Measurements from ENCODE around the gene NINJ2. TPM values are rescaled to one million over a fixed set of nuclear protein-coding genes. Genes with fewer than 3 reads are reported as not detected.
A peak's percentile ranks its signal among the peaks of the same experiment; 100 is the strongest.

The NINJ2 gene
- total RNA-seq, 1 donor, result 19.4 TPM

DNA sequence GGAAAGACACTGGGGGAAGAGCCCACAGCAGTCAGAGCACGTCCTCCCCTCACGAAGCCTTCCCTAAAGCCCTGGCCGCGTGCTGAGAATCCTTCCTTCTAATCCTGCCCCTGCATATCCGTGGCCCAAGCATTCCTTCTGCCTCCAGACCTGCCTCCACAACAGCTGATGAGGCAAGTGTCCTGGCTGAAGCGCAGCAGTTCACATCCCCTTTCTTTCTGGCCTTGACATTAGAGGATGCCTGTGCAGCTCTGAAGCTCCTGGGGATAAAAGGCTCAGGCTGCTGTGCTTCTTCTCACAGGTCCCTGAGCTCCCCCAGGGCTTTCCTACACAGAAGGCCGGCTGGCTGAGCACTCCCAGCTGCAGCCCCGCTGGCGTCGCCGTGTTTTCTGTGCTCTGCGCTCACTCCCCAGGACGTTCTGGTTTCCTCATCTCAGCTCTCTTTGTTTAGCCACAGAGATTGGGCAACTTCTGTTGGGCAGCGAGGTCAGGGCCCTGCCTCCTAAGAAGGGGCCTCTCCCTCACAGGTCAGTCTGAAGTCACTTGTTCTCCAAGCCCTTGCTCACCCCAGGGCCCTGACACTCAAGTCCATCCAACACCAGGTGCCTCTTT lies 45.8 kb downstream of the NINJ2 start:
- DNase-seq (ENCODE audit: low read depth in 2 of 3, low spot score in 2 of 3), result no peak

DNA sequence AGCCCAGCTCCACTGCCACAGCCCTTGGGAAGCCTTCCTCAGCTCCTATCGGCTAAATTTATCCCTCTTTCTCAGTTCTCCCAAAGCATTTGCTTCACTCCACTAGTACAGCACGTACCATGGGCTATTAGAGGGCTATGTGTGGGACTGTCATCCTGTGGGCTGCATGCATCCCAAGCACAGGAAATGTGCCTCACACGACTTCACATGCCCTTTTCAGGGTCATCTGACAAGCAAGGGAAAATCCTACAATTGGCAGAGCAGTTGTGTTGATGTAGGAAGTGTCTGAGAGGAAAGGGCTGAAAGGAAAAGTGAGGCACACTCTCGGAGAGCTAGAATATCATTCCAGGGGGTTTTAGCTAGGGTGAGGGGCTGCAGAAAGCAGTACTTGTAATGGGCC lies 47.6 kb downstream of the NINJ2 start:
- no peak for DNase-seq (ENCODE audit: low read depth in 2 of 3, low spot score in 2 of 3)

DNA sequence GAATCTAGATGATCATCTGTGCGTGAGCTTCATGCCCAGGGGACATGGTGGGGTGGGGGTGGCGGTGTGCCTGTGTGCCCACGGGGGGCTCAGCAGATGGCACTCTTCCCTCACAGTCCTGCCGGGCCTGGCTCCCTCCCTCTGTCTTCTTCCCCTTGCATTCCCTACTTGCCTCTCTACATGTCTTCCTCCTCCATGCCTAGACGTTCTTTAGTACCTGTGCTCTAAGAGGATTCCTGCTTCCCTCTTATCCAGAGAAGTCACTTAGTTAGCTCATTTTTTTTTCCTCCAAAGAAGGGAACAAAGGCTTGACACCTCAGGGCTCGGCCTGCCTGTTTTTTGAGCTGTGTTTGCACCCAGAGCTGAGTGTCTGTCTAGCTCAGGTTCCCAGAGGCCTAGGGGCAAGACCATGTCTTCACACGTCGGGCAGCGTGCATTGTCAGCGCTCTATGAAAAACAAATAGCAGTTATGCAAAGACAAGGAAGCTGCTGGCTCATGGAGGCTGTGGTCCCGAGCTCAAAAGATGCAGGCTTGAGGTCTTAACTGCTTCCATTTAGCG lies 48.8 kb downstream of the NINJ2 start:
- peak in 2 of 3 donors; percentile 58 to 61 for DNase-seq (ENCODE audit: low read depth in 2 of 3, low spot score in 2 of 3)

DNA sequence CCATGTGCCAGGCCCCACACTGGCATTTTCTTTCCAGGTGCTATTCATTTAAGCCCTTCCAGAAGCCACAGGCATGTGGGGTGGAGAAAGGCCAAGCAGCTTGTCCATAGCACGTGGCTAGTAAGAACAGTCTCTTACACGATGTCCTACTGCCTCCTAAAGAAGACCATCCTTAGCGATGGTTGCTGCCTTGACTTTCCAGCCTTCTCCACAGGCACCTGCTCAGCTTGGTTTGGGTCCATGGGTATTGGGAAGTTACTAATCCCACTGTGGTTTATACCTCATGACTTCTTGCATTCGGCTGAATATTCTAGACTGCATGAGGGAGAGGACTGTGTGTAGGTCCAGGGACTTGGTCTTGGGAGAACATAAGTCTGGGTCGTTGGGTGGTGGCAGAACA lies 49.2 kb downstream of the NINJ2 start:
- no peak for DNase-seq (ENCODE audit: low read depth in 2 of 3, low spot score in 2 of 3)

DNA sequence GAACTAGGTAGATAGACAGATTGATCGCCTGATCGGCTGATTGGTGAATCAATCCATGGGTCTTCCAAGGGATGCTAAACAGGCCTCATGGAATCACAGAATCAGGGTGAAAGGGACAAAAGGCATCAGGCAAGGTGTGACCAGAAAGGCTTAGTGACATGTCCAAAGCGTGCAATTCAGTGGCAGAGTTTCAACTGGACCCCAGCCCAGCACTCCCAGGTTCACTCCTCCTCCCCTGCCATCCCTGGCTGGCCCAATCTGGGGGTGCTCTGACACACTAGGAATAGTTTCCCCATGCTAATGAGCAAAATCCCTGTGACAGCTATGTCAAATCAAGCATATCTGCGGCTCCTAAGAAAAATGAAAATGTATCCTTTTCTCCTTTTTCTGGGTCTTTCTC lies 50.4 kb downstream of the NINJ2 start:
- no peak for DNase-seq (ENCODE audit: low read depth in 2 of 3, low spot score in 2 of 3)

DNA sequence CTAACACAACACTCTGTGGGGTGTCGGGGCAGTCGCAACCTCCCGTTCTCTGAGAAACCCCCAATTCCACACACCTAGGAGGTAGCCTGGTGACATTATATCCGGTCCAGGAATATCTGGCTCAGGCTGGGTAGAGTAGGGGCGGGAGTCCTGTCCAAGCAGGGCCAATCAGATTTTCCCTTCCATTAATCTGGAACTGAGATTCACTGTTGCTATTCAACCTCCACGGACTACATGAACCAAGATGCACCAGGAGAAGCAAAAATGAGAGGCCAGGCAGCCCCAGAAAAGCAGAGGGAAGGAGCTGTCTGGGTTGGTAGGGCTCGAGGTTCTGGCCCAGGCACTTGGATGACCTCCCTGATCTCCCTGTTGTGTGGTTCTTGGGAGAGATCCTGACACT lies 51.0 kb downstream of the NINJ2 start:
- DNase-seq (ENCODE audit: low read depth in 2 of 3, low spot score in 2 of 3), result no peak

DNA sequence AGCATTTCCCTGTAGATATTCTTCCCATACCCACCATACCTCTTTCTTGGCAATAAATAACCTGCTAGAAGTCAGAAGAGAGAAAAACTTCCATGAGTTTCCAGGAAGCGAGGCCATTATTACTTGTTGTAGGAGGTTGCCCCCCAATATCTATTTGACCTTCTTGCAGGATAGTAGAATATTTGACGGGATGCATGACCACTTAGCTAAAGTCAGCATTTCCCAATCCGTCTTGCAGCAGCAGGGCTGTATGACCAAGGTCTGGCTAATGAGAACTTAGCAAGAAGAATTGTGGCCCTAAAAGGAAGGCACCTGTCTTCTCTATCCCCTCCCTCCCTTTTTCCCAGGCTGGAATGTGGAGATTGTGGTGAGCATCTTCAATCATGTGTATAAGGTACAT lies 51.5 kb downstream of the NINJ2 start:
- DNase-seq (ENCODE audit: low read depth in 2 of 3, low spot score in 2 of 3), result no peak

DNA sequence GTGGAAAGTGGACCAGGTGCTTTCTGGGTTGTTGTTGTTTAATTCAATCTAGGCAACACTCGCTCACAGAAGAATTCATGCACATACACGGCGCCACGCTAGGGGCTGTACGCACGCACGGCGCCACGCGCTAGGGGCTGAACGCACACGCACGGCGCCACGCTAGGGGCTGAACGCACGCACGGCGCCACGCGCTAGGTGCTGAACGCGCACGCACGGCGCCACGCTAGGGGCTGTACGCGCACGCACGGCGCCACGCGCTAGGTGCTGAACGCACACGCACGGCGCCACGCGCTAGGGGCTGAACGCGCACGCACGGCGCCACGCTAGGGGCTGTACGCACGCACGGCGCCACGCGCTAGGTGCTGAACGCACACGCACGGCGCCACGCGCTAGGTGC lies 54.3 kb downstream of the NINJ2 start:
- DNase-seq (ENCODE audit: low read depth in 2 of 3, low spot score in 2 of 3), result no peak

DNA sequence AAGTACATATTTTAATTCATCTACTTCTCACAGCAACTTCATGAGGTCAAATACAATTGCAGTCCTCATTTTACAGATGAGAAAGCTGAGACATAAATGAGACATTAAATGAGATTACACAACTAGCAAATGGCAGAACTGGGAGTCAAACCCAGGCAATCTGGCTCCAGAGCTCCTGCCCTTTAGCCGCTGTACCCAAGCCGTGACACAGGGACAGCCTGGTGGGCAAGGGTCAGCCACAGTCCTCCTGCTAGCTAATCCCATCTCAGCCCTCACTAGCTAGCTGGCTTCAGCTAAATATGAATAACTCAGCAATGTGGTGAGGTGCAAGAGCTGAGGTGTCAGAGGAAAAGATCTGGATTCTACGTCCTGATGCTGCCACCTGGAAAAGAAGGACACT lies 54.8 kb downstream of the NINJ2 start:
- no peak for DNase-seq (ENCODE audit: low read depth in 2 of 3, low spot score in 2 of 3)

DNA sequence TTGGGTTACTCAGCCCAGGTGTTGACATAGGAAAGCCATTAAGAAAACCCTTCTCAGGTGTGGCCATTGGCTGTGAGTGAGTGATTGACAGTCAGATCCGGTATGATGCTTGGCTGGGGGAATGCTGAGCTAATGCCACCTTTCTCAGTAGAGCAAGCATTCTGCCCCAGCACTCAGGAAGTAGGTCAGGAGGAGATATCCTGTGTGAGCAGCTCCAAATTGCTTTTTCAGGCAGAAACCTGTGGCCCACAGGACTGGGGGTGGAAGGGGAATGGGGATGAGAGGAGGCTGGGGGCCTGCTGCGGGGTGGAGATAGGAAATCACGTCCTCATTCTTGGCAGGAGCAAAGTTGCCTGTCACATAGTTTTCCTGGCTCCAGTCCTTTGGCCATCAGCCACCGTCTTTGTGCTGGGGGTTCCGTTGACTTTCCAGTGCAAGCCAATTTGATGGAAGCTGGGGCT lies 55.7 kb downstream of the NINJ2 start:
- no peak for DNase-seq (ENCODE audit: low read depth in 2 of 3, low spot score in 2 of 3)

DNA sequence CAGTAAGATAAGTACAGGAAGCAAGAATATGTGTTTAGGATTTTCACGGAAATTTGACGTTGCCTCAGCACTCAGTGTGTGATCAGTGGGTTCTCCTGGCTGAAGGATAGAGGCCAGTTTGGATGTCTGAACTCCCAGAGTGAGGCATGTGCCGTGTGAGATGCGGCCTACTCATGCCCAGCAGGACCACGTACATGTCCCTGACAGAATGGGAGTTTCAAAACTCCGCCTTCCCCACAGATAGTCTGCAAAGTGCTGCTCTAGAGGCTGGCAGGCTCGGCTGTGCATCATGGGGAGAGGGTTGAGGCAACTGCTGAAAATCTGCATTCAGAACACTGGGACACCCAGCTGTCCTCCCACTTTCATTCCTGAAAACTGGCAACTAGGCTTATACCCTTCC lies 58.3 kb downstream of the NINJ2 start:
- DNase-seq (ENCODE audit: low read depth in 2 of 3, low spot score in 2 of 3), result no peak

DNA sequence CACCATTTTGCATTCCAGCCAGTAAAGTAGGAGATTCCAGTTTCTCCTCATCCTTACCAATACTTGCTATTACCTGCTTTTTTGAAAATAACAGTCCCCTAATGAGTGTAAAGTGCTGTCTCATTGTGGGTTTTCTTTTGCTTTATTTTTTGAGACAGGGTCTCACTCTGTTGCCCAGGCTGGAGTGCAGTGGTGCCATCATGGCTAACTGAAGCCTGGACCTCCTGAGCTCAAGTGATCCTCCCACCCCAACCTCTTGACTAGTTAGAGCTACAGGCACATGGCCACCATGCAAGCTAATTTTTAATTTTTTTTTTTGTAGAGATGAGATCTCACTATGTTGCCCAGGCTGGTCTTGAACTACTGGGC lies 60.6 kb downstream of the NINJ2 start:
- DNase-seq (ENCODE audit: low read depth in 2 of 3, low spot score in 2 of 3), result no peak

DNA sequence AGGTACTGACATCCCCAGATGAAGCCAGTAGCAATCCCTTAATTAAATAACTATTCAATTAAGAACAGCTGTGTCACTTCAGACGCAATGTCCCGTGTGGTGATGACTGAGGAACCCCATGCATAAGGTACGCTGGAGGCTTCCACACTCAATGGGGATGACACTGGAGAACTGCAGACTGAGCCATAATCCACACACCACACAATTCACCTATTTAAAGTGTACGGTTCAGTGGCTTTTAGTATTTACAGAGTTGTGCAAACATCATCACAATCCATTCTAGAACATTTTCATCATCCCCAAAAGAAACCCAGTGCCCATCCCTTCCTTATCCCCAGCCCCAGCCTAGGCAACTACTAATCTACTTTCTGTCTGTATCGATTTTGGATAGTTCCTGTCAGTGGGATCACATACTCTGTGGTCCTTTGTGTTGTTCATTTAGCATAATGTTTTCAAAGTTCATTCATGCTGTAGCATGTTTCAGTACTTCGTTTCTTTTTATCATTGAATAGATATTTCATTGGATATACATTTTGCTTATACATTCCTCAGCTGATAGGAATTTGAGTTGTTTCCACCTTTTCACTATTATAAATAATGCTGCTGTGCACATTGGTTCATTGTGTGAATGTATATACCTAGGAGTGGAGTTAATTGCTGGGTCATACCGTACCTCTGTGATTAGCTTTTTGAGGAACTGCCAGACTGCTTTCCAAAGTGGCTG lies 61.1 kb downstream of the NINJ2 start:
- DNase-seq (ENCODE audit: low read depth in 2 of 3, low spot score in 2 of 3), result no peak

DNA sequence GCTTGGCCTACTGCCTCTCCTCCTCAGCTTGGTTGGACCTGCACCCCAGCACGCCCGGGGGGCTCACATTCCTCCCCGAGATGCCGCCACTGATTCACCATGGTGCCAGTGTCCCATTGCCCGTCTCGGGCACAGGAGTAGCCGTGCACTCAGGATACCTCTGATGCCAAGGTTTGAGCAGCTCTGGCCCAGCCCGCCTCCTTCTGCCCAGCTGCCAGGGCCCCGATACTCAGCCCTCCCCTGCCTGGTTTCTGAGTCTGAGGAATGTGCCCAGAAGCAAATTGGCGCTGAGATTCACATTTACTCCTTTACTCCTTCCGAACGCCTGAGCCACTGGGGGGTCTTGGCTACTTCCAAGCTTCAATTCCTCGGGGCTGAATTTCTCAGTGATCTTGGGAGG lies 63.5 kb downstream of the NINJ2 start:
- no peak for DNase-seq (ENCODE audit: low read depth in 2 of 3, low spot score in 2 of 3)

DNA sequence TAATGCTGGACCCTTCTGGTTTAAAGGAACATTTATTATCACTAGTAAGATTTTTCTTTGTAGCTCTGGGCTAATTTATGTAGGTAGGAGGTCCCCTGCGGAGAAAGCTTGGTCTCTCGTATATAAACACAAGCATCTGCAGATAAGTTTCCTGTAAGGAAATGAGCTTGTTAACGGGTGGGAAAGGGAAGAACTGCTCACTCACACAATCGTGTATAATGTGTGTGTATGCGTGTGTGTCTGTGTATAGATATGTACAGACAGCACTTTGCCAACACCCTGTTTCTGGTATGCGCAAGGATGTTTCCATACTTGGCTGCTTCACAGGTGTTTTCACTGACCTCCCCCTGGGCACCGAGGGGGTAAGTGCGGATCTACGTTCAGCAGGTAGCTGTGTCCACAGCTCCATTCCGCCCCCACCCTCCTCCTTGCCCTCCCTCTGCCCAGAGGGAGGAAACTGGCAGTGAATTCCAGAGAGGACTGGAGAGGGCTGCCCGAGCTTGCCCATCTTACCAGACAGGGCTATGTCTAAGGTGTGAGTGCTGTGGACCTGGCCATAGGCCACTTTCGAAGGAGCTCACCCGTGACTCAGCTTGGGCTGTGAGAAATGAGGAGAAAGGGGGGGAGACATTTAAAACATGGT lies 65.2 kb downstream of the NINJ2 start:
- peak in 2 of 3 donors; percentile 63 to 84 for DNase-seq (ENCODE audit: low read depth in 2 of 3, low spot score in 2 of 3)

DNA sequence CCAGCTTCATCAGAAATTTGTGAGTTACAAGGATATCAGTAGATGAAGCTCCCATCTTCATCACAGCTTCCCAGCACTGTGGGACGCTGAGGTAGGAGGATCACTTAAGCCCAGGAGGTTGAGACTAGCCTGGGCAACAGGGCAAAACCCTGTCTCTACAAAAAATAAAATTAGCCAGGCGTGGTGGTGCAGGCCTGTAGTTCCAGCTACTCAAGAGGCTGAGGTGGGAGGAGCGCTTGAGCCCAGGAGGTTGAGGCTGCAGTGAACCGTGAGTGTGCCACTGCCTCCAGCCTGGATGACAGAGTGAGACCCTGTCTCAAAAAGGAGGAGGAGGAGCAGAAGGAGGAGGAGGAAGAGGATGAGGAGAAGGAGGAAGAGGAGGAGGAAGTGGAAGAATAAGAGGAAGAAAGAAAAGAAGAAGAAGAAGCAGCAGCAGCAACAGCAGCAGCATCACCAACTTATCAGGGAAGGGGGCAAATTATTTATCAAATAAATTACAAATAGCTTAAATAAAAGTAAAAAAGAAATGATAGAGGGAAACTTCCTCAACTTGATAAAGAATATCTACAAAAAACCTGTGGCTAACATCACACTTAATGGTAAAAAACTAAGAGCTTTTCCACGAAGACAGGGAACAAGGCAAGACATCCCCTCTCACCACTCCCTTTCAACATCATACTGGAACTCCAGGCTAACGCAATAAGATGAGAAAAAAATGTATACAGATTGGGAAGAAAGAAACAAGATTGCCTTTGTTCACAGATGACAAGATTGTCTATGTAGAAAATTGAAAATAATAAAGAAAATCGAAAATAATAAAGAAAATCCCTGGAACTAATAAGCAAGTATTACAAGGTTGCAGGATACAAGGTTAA lies 69.6 kb downstream of the NINJ2 start:
- DNase-seq (ENCODE audit: low read depth in 2 of 3, low spot score in 2 of 3), result no peak

DNA sequence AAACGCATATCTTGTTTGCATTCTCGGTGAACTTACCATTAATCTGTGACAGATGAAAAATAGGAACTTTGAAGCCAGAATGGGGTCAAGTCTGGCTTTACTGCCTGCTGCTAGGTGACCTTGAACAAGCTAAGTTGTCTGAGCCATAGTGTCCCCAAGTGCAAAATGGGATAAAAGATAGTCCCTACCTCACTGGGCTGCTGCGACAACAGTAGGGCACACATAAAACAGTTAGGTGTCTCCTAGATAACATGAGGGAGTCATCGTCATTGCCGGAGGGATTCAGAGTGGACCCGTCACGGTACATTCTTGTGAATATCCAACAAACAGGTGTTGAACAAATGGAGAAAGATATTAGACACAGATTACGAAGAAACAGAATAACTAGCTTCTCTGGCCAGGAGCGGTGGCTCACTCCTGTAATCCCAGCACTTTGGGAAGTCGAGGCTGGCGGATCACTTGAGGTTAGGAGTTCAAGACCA lies 71.2 kb downstream of the NINJ2 start:
- DNase-seq (ENCODE audit: low read depth in 2 of 3, low spot score in 2 of 3), result no peak

DNA sequence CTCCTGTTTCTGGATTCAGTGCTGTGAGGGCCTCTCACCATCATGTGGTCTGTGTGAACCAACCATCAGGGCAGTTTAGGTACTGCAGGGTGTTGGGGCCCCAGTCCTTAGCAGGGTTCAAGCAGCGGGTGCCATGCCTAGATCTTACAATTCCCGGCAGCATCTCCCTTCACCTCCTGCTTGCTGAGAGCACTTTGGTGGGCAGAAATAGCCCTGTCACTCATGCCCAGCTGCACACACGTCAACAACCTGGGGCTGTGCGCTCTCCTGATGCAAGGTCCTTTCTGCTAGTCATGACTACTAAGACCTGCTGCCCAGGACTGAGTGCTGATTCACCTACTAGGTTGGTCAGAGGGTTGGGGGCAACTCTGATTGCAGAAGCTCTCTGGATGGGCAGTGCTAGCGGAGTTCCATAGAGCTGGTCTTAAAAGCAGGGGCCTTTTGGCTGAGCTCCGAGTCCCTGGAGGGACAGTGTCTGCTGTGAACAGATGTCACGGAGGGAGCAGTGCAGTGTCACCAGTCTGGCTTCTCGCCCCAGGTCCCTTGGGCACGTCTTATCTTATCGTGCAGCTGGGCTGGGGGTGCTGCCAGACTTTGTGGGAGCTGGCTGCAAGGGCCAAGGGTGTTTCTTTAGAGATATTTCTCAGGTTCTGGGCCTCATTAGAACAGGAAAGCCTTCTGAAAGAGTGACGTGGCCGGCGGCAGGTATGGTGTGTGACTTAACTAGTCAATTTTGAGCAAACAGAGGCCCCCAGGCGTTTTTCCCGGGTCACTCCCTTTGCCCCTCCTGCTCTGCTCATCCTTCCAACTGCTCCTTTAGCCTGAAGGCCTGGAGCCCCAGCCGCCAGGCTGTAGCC lies 71.8 kb downstream of the NINJ2 start:
- DNase-seq (ENCODE audit: low read depth in 2 of 3, low spot score in 2 of 3), result peak in 2 of 3 donors; percentile 96 to 99

DNA sequence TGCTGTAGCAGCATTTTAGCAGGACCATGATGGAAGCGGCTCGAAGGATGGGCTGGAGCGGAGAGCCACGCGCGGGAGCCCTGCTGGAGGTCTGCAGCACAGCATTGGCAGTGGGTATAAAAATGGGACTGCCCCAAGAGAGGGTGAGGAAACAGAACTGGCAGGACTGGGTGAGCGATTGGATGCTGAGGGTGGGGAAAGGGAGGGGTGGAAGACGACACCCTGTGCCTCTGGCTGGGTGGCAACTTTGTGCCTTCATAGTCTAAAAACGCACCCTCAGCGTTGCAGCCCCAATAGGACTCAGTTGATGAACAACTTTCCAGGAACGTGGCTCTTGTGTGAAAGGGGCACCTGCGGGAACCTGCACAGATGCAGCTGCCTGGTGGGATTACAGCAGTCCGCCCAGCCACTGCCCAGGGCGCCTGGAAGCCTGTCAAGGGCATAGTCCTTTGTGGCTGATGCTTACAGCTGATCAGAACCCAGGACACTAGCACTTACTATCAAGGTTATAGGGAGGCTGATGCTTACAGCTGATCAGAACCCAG lies 73.0 kb downstream of the NINJ2 start:
- no peak for DNase-seq (ENCODE audit: low read depth in 2 of 3, low spot score in 2 of 3)
